Upper lobe of left lung (tissue), 6 donors: ENCODE results near the gene TFEB. TPM values are rescaled to one million over a fixed set of nuclear protein-coding genes. Genes with fewer than 3 reads are reported as not detected.

Experiments used
- ATAC-seq, 2 donors: fragments of 200-7000 bp; cut with Tn5 transposase; one replicate each; pipeline ENCODE4 v1.9.1; 2022; ENCODE audit warnings: mild to moderate bottlenecking in 2 of 2, moderate library complexity in 2 of 2; ENCODE audit not compliant: low FRiP score in 2 of 2
- DNase-seq, 2 donors: peaks; one replicate each; pipeline ENCODE4 v3.0.0-alpha.2; 2019 to 2020
- H3K27ac ChIP-seq, 4 donors: fragments of 200-600 bp; sonication (generic); one replicate each; pipeline ENCODE4 v1.5.1; 2016 to 2019
- H3K27me3 ChIP-seq, 4 donors: fragments of 200-600 bp; sonication (generic); one replicate each; pipeline ENCODE4 v1.5.1; 2017 to 2019
- H3K36me3 ChIP-seq, 4 donors: fragments of 200-600 bp; sonication (generic); one replicate each; pipeline ENCODE4 v1.5.1; 2016 to 2019
- H3K4me1 ChIP-seq, 4 donors: fragments of 200-600 bp; sonication (generic); one replicate each; pipeline ENCODE4 v1.5.1; 2018 to 2019
- H3K4me3 ChIP-seq, 4 donors: fragments of 200-600 bp; sonication (generic); one replicate each; pipeline ENCODE4 v1.5.1; 2017 to 2019; ENCODE audit warnings: mild to moderate bottlenecking in 2 of 4, moderate library complexity in 1 of 4
- H3K9me3 ChIP-seq, 4 donors: fragments of 200-600 bp; sonication (generic); one replicate each; pipeline ENCODE4 v1.5.1; 2018 to 2019
- EP300 ChIP-seq, 4 donors: sonication (generic); formaldehyde crosslinking; IDR thresholded peaks; one replicate each; pipeline ENCODE4 v1.5.1; 2017; ENCODE audit warnings: antibody characterized with exemption in 4 of 4, control low read depth in 2 of 4
- POLR2A ChIP-seq, 4 donors: fragments of 450-650 bp; IDR thresholded peaks; one replicate each; pipeline ENCODE4 v1.5.1; 2016 to 2017; ENCODE audit warnings: antibody characterized with exemption in 4 of 4, mild to moderate bottlenecking in 2 of 4
- POLR2AphosphoS5 ChIP-seq, 2 donors: sonication (generic); formaldehyde crosslinking; IDR thresholded peaks; one replicate each; pipeline ENCODE4 v1.5.1; 2017; ENCODE audit warnings: antibody characterized with exemption in 2 of 2
- WGBS, 2 donors: methylation state at CpG; one replicate each; pipeline ENCODE4 v1.1.5; 2017 to 2018; 5-methylcytosine and 5-hydroxymethylcytosine counted together
- total RNA-seq, 6 donors: library from RNA; depleted of rRNA in 4 of 6; stranded (reverse); fragments of >200 nt in 4 of 6; gene quantifications; one replicate each; pipeline versions ENCODE4 v1.1.0 to v1.2.1, GENCODE V29; 2016 to 2021
- TF ChIP-seq, protein P1 (sequence below), 6 experiments: fragments of 450-650 bp in 4 of 6; fragments of 200-600 bp in 2 of 6; sonication (generic) in 2 of 6; IDR thresholded peaks; one replicate each; pipeline ENCODE4 v1.5.1; 2016 to 2019; ENCODE audit warnings: antibody characterized with exemption in 6 of 6
- donor health status: DM: no; HTN: no; CAD: no; lungs with moderate emphysema.
- donor health status: DM: no; HTN: yes; CAD: no; lungs with severe emphysema.

Gene TFEB
- total RNA-seq, 6 donors from 2014 or later, result 20.2 to 46.0 (median 27.3) TPM

DNA sequence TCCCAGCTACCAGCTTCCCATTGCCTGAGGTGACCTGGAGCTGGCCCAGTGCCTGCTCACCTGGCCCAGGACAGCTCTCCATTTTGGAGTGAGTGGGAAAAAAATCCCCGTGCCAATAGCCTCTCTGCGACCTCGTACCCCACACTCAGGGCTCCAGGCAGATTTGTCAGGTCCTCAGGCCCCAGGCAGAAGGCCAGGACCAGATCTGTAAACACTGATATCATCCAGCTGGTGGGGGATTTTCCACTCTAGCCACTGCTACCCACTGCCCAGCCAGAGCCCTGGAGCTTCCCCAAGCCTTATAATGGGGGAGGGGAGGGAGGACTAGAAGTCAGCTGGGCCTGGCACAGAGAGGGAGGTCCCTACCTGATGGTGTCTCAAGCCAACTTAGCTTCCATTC, 13.1 kb upstream of the TFEB start:
- no peaks in the 10 kb centered on the region for H3K36me3 ChIP-seq
- H3K27me3 ChIP-seq, result no peaks in the 10 kb centered on the region
- peaks cover 0 to 34% (median 2%) of the 10 kb centered on the region in 4 donors for H3K4me1 ChIP-seq
- H3K4me3 ChIP-seq, result no peak overlapping the region
- H3K9me3 ChIP-seq, result no peaks in the 10 kb centered on the region
- ATAC-seq (peak in 1 of 2 donors; percentile 5), DNase-seq (peak in 1 of 2 donors; percentile 86)
- TF ChIP-seq POLR2A (IDR thresholded peaks at IDR 0.05), result no peak
- peak in 1 of 4 donors; percentile 58 for TF ChIP-seq EP300 (IDR thresholded peaks at IDR 0.05)
- TF ChIP-seq POLR2AphosphoS5 (IDR thresholded peaks at IDR 0.05), result no peak
- TF ChIP-seq, protein P1, sequence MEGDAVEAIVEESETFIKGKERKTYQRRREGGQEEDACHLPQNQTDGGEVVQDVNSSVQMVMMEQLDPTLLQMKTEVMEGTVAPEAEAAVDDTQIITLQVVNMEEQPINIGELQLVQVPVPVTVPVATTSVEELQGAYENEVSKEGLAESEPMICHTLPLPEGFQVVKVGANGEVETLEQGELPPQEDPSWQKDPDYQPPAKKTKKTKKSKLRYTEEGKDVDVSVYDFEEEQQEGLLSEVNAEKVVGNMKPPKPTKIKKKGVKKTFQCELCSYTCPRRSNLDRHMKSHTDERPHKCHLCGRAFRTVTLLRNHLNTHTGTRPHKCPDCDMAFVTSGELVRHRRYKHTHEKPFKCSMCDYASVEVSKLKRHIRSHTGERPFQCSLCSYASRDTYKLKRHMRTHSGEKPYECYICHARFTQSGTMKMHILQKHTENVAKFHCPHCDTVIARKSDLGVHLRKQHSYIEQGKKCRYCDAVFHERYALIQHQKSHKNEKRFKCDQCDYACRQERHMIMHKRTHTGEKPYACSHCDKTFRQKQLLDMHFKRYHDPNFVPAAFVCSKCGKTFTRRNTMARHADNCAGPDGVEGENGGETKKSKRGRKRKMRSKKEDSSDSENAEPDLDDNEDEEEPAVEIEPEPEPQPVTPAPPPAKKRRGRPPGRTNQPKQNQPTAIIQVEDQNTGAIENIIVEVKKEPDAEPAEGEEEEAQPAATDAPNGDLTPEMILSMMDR (IDR thresholded peaks at IDR 0.05), result no peak
- 60 to 69% methylated on average over 1 to 3 of the region's 3 CpGs for WGBS, 2 donors
- peak overlapping the region in 3 of 4 donors; percentile 30 to 74 (median 65) for H3K27ac ChIP-seq

DNA sequence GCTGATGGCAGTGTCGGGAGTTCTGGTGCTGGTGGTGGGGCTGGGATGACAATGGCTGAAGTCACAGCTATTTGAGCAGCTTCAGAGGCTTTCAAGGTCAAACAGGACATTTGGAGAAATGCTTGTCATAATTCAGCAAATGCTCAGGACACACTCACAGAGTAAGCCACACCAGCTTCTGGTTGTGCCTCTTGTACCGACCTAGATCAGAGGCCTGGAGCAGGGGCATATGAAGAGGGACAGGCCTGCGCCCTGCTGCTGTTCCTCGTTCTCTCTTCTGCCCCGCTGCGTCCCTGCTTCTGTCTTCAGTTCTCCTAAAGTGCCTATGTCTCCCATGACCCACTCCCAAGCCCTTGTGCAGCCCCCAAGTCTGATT, 12.7 kb upstream of the TFEB start:
- no peak for TF ChIP-seq POLR2A (IDR thresholded peaks at IDR 0.05)
- no peak for TF ChIP-seq POLR2AphosphoS5 (IDR thresholded peaks at IDR 0.05)
- TF ChIP-seq, protein P1 (IDR thresholded peaks at IDR 0.05), result no peak
- no peak for TF ChIP-seq EP300 (IDR thresholded peaks at IDR 0.05)

DNA sequence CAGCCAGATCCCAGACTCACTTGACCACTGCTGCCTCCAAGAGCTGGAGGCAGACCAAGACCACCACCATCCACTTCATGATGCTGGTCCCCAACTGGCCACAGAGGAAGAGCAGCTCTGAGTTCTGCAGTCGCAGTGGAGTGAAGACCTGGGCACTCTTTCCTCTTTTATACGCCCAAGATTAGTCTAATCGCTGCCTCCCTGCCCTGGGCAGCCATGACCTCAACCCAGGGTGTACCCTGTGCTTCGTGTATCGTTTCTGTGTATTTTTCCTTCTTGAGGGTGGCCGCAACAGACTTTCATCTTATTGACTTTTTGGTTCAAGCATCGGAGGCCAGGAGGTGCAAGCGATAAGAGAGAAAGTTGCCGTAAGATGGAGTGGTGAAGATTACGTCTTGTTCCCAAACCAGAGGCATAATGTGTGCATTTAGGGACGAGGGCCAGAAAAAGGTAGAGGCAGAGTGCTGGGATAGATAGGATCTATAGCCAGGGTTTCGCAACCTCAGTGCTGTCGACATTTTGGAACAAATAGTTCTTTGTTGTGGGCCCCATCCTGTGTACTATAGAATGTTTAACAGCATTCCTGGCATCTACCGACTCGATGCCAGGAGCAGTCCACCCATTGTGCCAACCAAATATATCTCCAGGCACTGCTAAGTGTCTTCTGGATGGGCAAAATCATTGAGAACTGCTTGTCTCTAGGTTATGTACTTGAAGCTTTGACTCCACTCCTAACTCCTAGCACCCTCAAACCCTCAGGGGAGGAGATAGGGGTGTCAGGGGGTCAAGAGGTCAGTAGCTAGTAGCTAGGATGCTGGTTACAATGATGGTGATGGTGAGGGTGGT, 12.1 kb upstream of the TFEB start, which contains the start of gene PGC:
Gene PGC (minus strand): TSS at position 142 of the 846 bp plus-strand sequence. CDS start 63 bp downstream, at position 79.
- WGBS, 2 donors, result 62% methylated on average over 15 of the region's 15 CpGs
- DNase-seq (peak in 1 of 2 donors; percentile 79), ATAC-seq (peak; percentile 28 to 64)
- Histone ChIP-seq H3K27ac (peak within 1 kb of the TSS; percentile 30 to 74 (median 56)), H3K4me1 (peaks cover 0 to 34% (median 2%) of the 10 kb centered on the region in 4 donors), H3K9me3 (no peaks in the 10 kb centered on the region), H3K4me3 (peak within 1 kb of the TSS in 2 of 4 donors; percentile 30 to 41), H3K27me3 (no peaks in the 10 kb centered on the region), H3K36me3 (no peaks in the 10 kb centered on the region)
- TF ChIP-seq EP300 (IDR thresholded peaks at IDR 0.05) (peak in 1 of 4 donors; percentile 64), POLR2AphosphoS5 (IDR thresholded peaks at IDR 0.05) (peak in 1 of 2 donors; percentile 26), POLR2A (IDR thresholded peaks at IDR 0.05) (peak in 1 of 4 donors; percentile 64)
- TF ChIP-seq, protein P1 (IDR thresholded peaks at IDR 0.05), result no peak

More for the DNA sequence above, 12.7 kb upstream of the TFEB start:
- Histone ChIP-seq H3K4me1 (peaks cover 0 to 34% (median 2%) of the 10 kb centered on the region in 4 donors), H3K27ac (peak overlapping the region; percentile 30 to 74 (median 52)), H3K36me3 (no peaks in the 10 kb centered on the region), H3K27me3 (no peaks in the 10 kb centered on the region), H3K9me3 (no peaks in the 10 kb centered on the region), H3K4me3 (no peak overlapping the region)
- DNase-seq, result peak in 1 of 2 donors; percentile 47
- peak in 1 of 2 donors; percentile 12 for ATAC-seq
- 71 to 83% methylated on average over 6 of the region's 6 CpGs for WGBS, 2 donors

DNA sequence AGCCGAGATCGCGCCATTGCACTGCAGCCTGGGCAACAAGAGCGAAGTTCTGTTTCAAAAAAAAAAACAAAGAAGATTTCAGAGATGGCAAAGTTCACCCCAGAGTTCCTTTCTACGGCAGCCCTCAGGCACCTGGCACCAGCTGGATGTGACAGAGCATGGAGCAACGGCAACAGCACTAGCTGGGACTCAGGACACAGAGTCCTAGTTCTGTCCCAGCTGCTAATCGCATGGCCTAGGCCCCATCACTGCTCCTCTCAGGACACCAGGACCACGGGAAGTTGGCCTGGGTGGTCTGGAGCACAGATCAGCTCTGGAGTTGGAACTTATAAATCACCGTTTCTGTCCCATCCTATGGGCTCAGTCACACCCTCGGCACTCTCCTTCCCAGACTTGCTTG, 10.7 kb upstream of the TFEB start:
- Histone ChIP-seq H3K36me3 (no peaks in the 10 kb centered on the region), H3K9me3 (no peaks in the 10 kb centered on the region), H3K27me3 (no peaks in the 10 kb centered on the region), H3K4me1 (peaks cover 0 to 41% (median 6%) of the 10 kb centered on the region in 4 donors), H3K4me3 (peak overlapping the region in 2 of 4 donors; percentile 30 to 41), H3K27ac (peak overlapping the region in 2 of 4 donors; percentile 73 to 74)
- WGBS, 2 donors, result 90 to 95% methylated on average over 9 to 10 of the region's 10 CpGs
- TF ChIP-seq EP300 (IDR thresholded peaks at IDR 0.05) (no peak), POLR2AphosphoS5 (IDR thresholded peaks at IDR 0.05) (no peak), POLR2A (IDR thresholded peaks at IDR 0.05) (no peak)
- TF ChIP-seq, protein P1 (IDR thresholded peaks at IDR 0.05), result no peak
- ATAC-seq (no peak), DNase-seq (no peak)
